Activated CD4-positive, alpha-beta T cell treated with anti-CD3 and anti-CD28 coated beads, Interleukin-2, amount 10 ng/mL, durations not matched to agents 7 days and 5 days (primary cell): ENCODE measurements around the gene DDX25. TPM values are rescaled to one million over a fixed set of nuclear protein-coding genes. Genes with fewer than 3 reads are reported as not detected.
"Not testable (repeated sequence)": the region's sequence is repeated elsewhere in the genome, so short reads cannot be mapped to it uniquely, and the experiment has no call there.

Source experiments
- CTCF ChIA-PET: fragments of 350-600 bp; sonication (Branson Sonifier 250); formaldehyde crosslinking; loops from one replicate; lab custom pipeline; 2021; ENCODE audit warnings: antibody characterized with exemption; lab: Charles Lee
- POLR2A ChIA-PET: fragments of 350-600 bp; sonication (Branson Sonifier 250); formaldehyde crosslinking; loops from one replicate; lab custom pipeline; 2021; ENCODE audit warnings: antibody characterized with exemption; lab: Charles Lee
- DNase-seq: peaks from one replicate; pipeline ENCODE4 v3.0.0-alpha.2; 2020
- H3K27ac Mint-ChIP-seq: one replicate; pipeline ENCODE4 v1.8.0; 2021; ENCODE audit warnings: mild to moderate bottlenecking, moderate library complexity, mixed read lengths
- H3K27me3 Mint-ChIP-seq: one replicate; pipeline ENCODE4 v1.8.0; 2021; ENCODE audit warnings: mixed read lengths
- H3K36me3 Mint-ChIP-seq: one replicate; pipeline ENCODE4 v1.8.0; 2021; ENCODE audit warnings: low read depth, mixed read lengths
- H3K4me1 Mint-ChIP-seq: one replicate; pipeline ENCODE4 v1.8.0; 2021; ENCODE audit warnings: mixed read lengths
- H3K4me3 Mint-ChIP-seq: one replicate; pipeline ENCODE4 v1.8.0; 2021; ENCODE audit warnings: mild to moderate bottlenecking, moderate library complexity, mixed read lengths
- H3K9me3 Mint-ChIP-seq: one replicate; pipeline ENCODE4 v1.8.0; 2021; ENCODE audit warnings: mixed read lengths
- total RNA-seq, 2 experiments: library from RNA; stranded (reverse); gene quantifications; one replicate each; pipeline ENCODE4 v1.2.3, GENCODE V29; 2021

Gene DDX25
- under 1 TPM in 1 of 2 experiments, not detected in 1; 0.12 TPM for total RNA-seq

GRCh38 chr11:125903711-125904659 is at the start of gene DDX25:
DDX25 (plus strand) TSS chr11:125904508; CDS start chr11:125904518, 10 bp downstream.
- Mint-ChIP-seq H3K36me3 (peaks cover 29% of the 10 kb centered on the region), H3K4me1 (peaks cover 29% of the 10 kb centered on the region), H3K4me3 (peak within 1 kb of the TSS; percentile 93), H3K27ac (peak within 1 kb of the TSS; percentile 88), H3K9me3 (no peaks in the 10 kb centered on the region), H3K27me3 (peaks cover 36% of the 10 kb centered on the region)
- ChIA-PET CTCF (interaction anchor here (0.6 to 1.8 kb wide), 4 partner anchors 14 to 225 kb away, joined by 3 to 9 read pairs (median 4); partner anchors contain the start of gene HYLS1), POLR2A (interaction anchor here (0.7 to 1.3 kb wide), 2 partner anchors 16 to 840 kb away, joined by 3 to 7 read pairs; no protein-coding TSS in a partner anchor)
- DNase-seq, result no peak

- H3K9me3 Mint-ChIP-seq, DNase-seq, H3K27ac Mint-ChIP-seq, CTCF ChIA-PET, H3K4me3 Mint-ChIP-seq, H3K36me3 Mint-ChIP-seq, POLR2A ChIA-PET: not testable (repeated sequence)
- peaks cover 11% of the 10 kb centered on the region for H3K4me1 Mint-ChIP-seq
- H3K27me3 Mint-ChIP-seq, result peaks cover 14% of the 10 kb centered on the region
Observed at GRCh38 chr11:125857670-125858069, 46.6 kb upstream of the DDX25 start.

- H3K4me3 Mint-ChIP-seq, H3K4me1 Mint-ChIP-seq, H3K27me3 Mint-ChIP-seq, H3K27ac Mint-ChIP-seq, CTCF ChIA-PET, DNase-seq, POLR2A ChIA-PET, H3K36me3 Mint-ChIP-seq, H3K9me3 Mint-ChIP-seq: not testable (repeated sequence)
Observed at GRCh38 chr11:125862786-125863185, 41.5 kb upstream of the DDX25 start.

- H3K36me3 Mint-ChIP-seq, H3K9me3 Mint-ChIP-seq, CTCF ChIA-PET, H3K27me3 Mint-ChIP-seq, H3K27ac Mint-ChIP-seq, H3K4me1 Mint-ChIP-seq, H3K4me3 Mint-ChIP-seq, DNase-seq, POLR2A ChIA-PET: not testable (repeated sequence)
Observed at GRCh38 chr11:125865354-125865753, 39.0 kb upstream of the DDX25 start.

GRCh38 chr11:125869521-125869920 is 34.8 kb upstream of the DDX25 start:
- no peak for DNase-seq
- H3K27ac Mint-ChIP-seq, result no peak overlapping the region
- CTCF ChIA-PET, result no interaction called here
- H3K36me3 Mint-ChIP-seq, result no peaks in the 10 kb centered on the region
- no peaks in the 10 kb centered on the region for H3K9me3 Mint-ChIP-seq
- no peaks in the 10 kb centered on the region for H3K4me1 Mint-ChIP-seq
- no peaks in the 10 kb centered on the region for H3K27me3 Mint-ChIP-seq
- POLR2A ChIA-PET, result no interaction called here
- no peak overlapping the region for H3K4me3 Mint-ChIP-seq

- Mint-ChIP-seq H3K36me3 (no peaks in the 10 kb centered on the region), H3K27me3 (no peaks in the 10 kb centered on the region), H3K4me3 (no peak overlapping the region), H3K27ac (no peak overlapping the region), H3K9me3 (no peaks in the 10 kb centered on the region), H3K4me1 (no peaks in the 10 kb centered on the region)
- peak; percentile 47 for DNase-seq
- ChIA-PET POLR2A (no interaction called here), CTCF (no interaction called here)
Observed at GRCh38 chr11:125871391-125872137, 32.7 kb upstream of the DDX25 start.

- no peaks in the 10 kb centered on the region for H3K27me3 Mint-ChIP-seq
- POLR2A ChIA-PET, result no interaction called here
- no peak overlapping the region for H3K4me3 Mint-ChIP-seq
- CTCF ChIA-PET, result no interaction called here
- H3K9me3 Mint-ChIP-seq, result no peaks in the 10 kb centered on the region
- H3K27ac Mint-ChIP-seq, result no peak overlapping the region
- no peaks in the 10 kb centered on the region for H3K4me1 Mint-ChIP-seq
- H3K36me3 Mint-ChIP-seq, result no peaks in the 10 kb centered on the region
- DNase-seq, result no peak
Observed at GRCh38 chr11:125872138-125872491, 32.2 kb upstream of the DDX25 start.

- CTCF ChIA-PET, result interaction anchor here (0.7 kb wide), 1 partner anchor 247 kb away, joined by 3 read pairs; no protein-coding TSS in a partner anchor
- POLR2A ChIA-PET, result no interaction called here
- H3K4me1 Mint-ChIP-seq, result no peaks in the 10 kb centered on the region
- H3K36me3 Mint-ChIP-seq, result no peaks in the 10 kb centered on the region
- DNase-seq, result no peak
- H3K27me3 Mint-ChIP-seq, result peaks cover under 1% of the 10 kb centered on the region
- H3K4me3 Mint-ChIP-seq, result no peak overlapping the region
- H3K27ac Mint-ChIP-seq, result no peak overlapping the region
- no peaks in the 10 kb centered on the region for H3K9me3 Mint-ChIP-seq
Observed at GRCh38 chr11:125873881-125874555, 30.3 kb upstream of the DDX25 start.

GRCh38 chr11:125874556-125875124 is 29.7 kb upstream of the DDX25 start:
- Mint-ChIP-seq H3K4me3 (no peak overlapping the region), H3K4me1 (no peaks in the 10 kb centered on the region), H3K36me3 (no peaks in the 10 kb centered on the region), H3K27ac (no peak overlapping the region), H3K27me3 (peaks cover 4% of the 10 kb centered on the region), H3K9me3 (no peaks in the 10 kb centered on the region)
- peak; percentile 63 for DNase-seq
- CTCF ChIA-PET, result no interaction called here
- POLR2A ChIA-PET, result no interaction called here

GRCh38 chr11:125881291-125881690 is 23.0 kb upstream of the DDX25 start:
- POLR2A ChIA-PET, result no interaction called here
- no peaks in the 10 kb centered on the region for H3K9me3 Mint-ChIP-seq
- no peak for DNase-seq
- H3K4me1 Mint-ChIP-seq, result peaks cover 6% of the 10 kb centered on the region
- no peak overlapping the region for H3K27ac Mint-ChIP-seq
- CTCF ChIA-PET, result interaction anchor here (0.9 kb wide), 1 partner anchor 40 kb away, joined by 3 read pairs; no protein-coding TSS in a partner anchor
- H3K36me3 Mint-ChIP-seq, result no peaks in the 10 kb centered on the region
- no peak overlapping the region for H3K4me3 Mint-ChIP-seq
- peaks cover 23% of the 10 kb centered on the region for H3K27me3 Mint-ChIP-seq

- no peaks in the 10 kb centered on the region for H3K36me3 Mint-ChIP-seq
- no peak for DNase-seq
- CTCF ChIA-PET, result no interaction called here
- peaks cover 21% of the 10 kb centered on the region for H3K4me1 Mint-ChIP-seq
- POLR2A ChIA-PET, result no interaction called here
- no peaks in the 10 kb centered on the region for H3K9me3 Mint-ChIP-seq
- no peak overlapping the region for H3K27ac Mint-ChIP-seq
- no peak overlapping the region for H3K4me3 Mint-ChIP-seq
- peaks cover 25% of the 10 kb centered on the region for H3K27me3 Mint-ChIP-seq
Observed at GRCh38 chr11:125883375-125883774, 20.9 kb upstream of the DDX25 start.

- peaks cover 4% of the 10 kb centered on the region for H3K27me3 Mint-ChIP-seq
- ChIA-PET CTCF (interaction anchor here (0.7 to 1.9 kb wide), 4 partner anchors 10 to 745 kb away, joined by 3 to 9 read pairs (median 8); partner anchors contain the start of genes CHEK1 and PUS3), POLR2A (interaction anchor here (0.7 to 2.1 kb wide), 5 partner anchors 9 to 317 kb away, joined by 3 to 9 read pairs (median 5); partner anchors contain the start of gene EI24)
- peaks cover 20% of the 10 kb centered on the region for H3K36me3 Mint-ChIP-seq
- peak; percentile 60 for DNase-seq
- H3K4me3 Mint-ChIP-seq, result peak overlapping the region; percentile 80
- peak overlapping the region; percentile 96 for H3K27ac Mint-ChIP-seq
- no peaks in the 10 kb centered on the region for H3K9me3 Mint-ChIP-seq
- H3K4me1 Mint-ChIP-seq, result peaks cover 40% of the 10 kb centered on the region
Observed at GRCh38 chr11:125886997-125887372, 17.3 kb upstream of the DDX25 start.
